ENCODE data around the gene FBH1. TPM values are rescaled to one million over a fixed set of nuclear protein-coding genes. Genes with fewer than 3 reads are reported as not detected.

Gene FBH1
- total and polyA plus RNA-seq, 12 donors: 68.9 to 165 (median 106) TPM

- Histone ChIP-seq H3K36me3 (replicated peaks in 1 of 2) (peaks cover 0 to 98% of the 10 kb centered on the region in 2 donors), H3K4me3 (no peak overlapping the region), H3K27me3 (no peaks in the 10 kb centered on the region), H3K4me1 (replicated peaks in 1 of 2) (no peaks in the 10 kb centered on the region), H3K27ac (no peak overlapping the region), H3K9me3 (replicated peaks in 1 of 3) (no peaks in the 10 kb centered on the region)
- TF ChIP-seq, protein P1, sequence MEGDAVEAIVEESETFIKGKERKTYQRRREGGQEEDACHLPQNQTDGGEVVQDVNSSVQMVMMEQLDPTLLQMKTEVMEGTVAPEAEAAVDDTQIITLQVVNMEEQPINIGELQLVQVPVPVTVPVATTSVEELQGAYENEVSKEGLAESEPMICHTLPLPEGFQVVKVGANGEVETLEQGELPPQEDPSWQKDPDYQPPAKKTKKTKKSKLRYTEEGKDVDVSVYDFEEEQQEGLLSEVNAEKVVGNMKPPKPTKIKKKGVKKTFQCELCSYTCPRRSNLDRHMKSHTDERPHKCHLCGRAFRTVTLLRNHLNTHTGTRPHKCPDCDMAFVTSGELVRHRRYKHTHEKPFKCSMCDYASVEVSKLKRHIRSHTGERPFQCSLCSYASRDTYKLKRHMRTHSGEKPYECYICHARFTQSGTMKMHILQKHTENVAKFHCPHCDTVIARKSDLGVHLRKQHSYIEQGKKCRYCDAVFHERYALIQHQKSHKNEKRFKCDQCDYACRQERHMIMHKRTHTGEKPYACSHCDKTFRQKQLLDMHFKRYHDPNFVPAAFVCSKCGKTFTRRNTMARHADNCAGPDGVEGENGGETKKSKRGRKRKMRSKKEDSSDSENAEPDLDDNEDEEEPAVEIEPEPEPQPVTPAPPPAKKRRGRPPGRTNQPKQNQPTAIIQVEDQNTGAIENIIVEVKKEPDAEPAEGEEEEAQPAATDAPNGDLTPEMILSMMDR (IDR thresholded peaks at IDR 0.05): no peak
- no peak for TF ChIP-seq POLR2A (IDR thresholded peaks at IDR 0.05)
- WGBS, 4 donors: 81 to 91% (median 85%) methylated on average over 10 of the region's 10 CpGs
- no peak for DNase-seq
- intact Hi-C loops (cut with DNase I): no loop called here
These were observed 34.8 kb downstream of the FBH1 start for GRCh38 chr10:5924889-5925288.

DNA sequence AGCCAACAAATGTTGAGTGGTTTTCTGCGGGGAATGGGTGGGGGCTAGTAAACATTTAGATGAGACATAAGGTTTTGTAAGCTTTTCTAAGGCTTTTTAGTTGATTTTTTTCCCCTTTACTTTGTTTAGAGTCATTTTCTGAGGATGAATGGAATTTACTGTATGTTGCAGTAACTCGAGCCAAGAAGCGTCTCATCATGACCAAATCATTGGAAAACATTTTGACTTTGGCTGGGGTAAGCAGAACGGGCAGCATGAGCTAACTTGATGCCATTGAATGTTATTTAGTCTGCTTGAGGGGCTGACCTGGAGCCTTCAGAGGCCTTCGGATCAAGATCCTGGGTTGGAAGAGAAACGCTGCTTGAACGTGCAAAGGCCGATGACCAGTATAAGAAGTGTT, 37.3 kb downstream of the FBH1 start:
- Histone ChIP-seq H3K4me3 (no peak overlapping the region), H3K36me3 (replicated peaks in 1 of 2) (peaks cover 0 to 98% of the 10 kb centered on the region in 2 donors), H3K9me3 (replicated peaks in 1 of 3) (no peaks in the 10 kb centered on the region), H3K27ac (no peak overlapping the region), H3K27me3 (no peaks in the 10 kb centered on the region), H3K4me1 (replicated peaks in 1 of 2) (peaks cover 0 to 5% of the 10 kb centered on the region in 2 donors)
- WGBS, 4 donors: 89 to 94% (median 91%) methylated on average over 8 of the region's 8 CpGs
- no peak for TF ChIP-seq POLR2A (IDR thresholded peaks at IDR 0.05)
- TF ChIP-seq, protein P1 (IDR thresholded peaks at IDR 0.05): no peak
- no peak for DNase-seq
- intact Hi-C loops (cut with DNase I): no loop called here

DNA sequence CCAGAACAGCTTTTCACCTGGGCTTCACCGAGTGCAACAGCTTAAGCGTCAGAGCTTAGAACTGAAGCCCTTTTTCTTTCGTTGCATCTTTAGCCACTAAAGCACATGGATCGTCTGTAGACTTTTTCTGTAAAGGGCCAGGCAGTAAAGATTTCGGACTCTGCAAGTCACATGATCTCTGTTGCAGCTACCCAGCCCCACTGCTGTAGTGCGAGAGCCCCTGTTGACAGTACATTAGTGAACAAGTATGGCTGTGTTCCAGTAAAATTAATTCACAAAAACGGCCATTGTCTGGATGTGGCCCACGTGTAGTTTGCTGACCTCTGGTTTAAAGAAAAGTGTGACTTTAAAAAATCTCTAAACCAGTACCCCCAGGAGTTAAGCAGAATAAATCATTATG, 39.4 kb downstream of the FBH1 start:
- Histone ChIP-seq H3K4me3 (no peak overlapping the region), H3K27ac (no peak overlapping the region), H3K9me3 (replicated peaks in 1 of 3) (no peaks in the 10 kb centered on the region), H3K4me1 (replicated peaks in 1 of 2) (peaks cover 4 to 12% of the 10 kb centered on the region in 2 donors), H3K27me3 (no peaks in the 10 kb centered on the region), H3K36me3 (replicated peaks in 1 of 2) (peaks cover 0 to 77% of the 10 kb centered on the region in 2 donors)
- DNase-seq: no peak
- intact Hi-C loops (cut with DNase I): no loop called here
- 74 to 83% (median 82%) methylated on average over 8 of the region's 8 CpGs for WGBS, 4 donors
- TF ChIP-seq, protein P1 (IDR thresholded peaks at IDR 0.05): no peak
- TF ChIP-seq POLR2A (IDR thresholded peaks at IDR 0.05): no peak

DNA sequence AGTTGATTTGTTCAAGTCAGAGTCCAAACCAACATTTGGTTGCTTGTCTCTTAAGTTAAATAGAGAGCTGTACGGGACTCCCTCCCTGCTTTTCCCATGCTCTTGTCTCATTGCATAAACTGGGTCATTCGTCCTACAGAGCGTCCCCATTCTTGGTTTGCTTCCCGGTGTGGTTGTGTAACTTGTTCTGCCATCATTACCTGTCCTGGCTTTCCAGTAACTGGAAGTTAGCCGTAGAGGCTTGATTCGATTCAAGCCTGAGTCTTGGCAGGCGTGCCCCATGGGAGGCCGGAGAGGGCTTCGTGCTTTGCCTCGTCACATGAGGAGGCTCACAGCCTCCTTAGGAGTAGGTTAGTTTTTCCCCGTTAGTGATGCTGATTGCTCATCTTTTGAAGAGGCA, 40.2 kb downstream of the FBH1 start:
- intact Hi-C loops (cut with DNase I): no loop called here
- H3K36me3 ChIP-seq (replicated peaks in 1 of 2): peaks cover 0 to 77% of the 10 kb centered on the region in 2 donors
- H3K27me3 ChIP-seq: no peaks in the 10 kb centered on the region
- TF ChIP-seq, protein P1 (IDR thresholded peaks at IDR 0.05): no peak
- TF ChIP-seq POLR2A (IDR thresholded peaks at IDR 0.05): no peak
- H3K4me3 ChIP-seq: no peak overlapping the region
- no peak overlapping the region for H3K27ac ChIP-seq
- peaks cover 4 to 12% of the 10 kb centered on the region in 2 donors for H3K4me1 ChIP-seq (replicated peaks in 1 of 2)
- WGBS, 4 donors: 87 to 93% (median 91%) methylated on average over 11 of the region's 11 CpGs
- DNase-seq: no peak
- H3K9me3 ChIP-seq (replicated peaks in 1 of 3): no peaks in the 10 kb centered on the region
